NCI-H146 (cell line): ENCODE results near the gene A3GALT2.

Experiments used
- DNase-seq: peaks from one replicate; lab custom pipeline; 2025; lab: John Stamatoyannopoulos, UW

The A3GALT2 gene

DNA sequence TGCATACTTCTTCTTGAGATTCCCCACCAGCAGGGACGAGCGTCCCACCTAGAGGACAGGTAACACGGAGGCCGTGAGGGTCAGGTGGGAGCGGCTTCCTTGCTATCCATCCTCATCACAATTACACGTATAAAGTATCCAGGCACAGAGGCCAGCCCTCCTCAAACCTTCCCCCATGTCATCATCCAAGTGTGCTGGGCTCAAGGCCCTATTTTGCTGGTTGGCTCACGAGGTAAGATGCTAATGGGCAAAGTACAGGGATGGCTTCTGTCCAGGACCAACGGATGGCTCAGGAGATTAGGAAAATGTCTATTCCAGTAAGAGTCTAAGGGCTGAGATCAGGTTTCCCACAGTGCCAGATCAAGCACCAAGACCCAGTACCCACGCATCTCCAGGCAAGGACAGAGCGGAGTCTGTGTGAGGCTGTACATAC is 11.5 kb upstream of the A3GALT2 start:
- DNase-seq, result no peak

GRCh38 chr1:33331444-33332356 is 10.8 kb upstream of the A3GALT2 start:
- DNase-seq, result no peak

DNA sequence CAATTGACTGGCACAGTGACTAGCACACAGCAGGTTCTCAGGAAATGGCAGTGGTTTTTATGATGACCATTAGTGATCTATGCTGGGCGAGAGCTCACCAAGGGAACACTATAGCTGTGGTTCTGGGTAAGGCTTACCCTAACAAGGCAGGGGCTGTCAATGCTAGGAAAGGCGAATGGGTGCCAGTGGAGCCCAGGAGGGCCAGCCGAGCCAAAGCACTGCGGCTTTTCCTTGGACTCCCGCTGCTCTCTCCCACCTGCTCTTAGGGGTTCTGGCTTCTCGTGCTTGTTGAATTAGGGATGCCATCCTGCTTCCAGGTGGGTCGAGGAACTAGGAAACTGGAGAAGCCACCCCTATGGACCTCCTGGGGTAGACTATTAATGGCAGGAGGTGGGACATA is 10.0 kb upstream of the A3GALT2 start:
- no peak for DNase-seq

- no peak for DNase-seq
Observed at GRCh38 chr1:33330361-33330890, 9.5 kb upstream of the A3GALT2 start.

- DNase-seq, result no peak
Observed at GRCh38 chr1:33329600-33330305, 8.9 kb upstream of the A3GALT2 start.

DNA sequence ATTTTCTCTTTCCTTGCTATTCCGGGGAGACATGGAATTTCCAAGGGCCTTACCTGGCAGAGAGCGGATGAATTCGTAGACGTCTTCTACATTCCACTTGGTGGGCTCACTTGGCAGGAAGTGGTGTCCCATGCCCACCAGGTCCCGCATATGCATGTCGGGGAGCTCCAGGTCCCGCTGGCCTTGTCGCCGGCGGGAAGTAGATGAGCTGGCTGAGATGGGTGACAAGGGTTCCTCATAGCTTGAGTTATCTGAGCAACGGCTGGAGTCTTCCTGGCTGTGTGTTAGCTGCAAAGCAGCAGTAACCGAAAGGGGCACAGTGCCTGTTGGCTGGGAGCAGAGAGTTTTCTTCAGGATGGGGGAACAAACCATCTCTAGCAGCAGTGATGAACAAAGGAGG is 7.9 kb upstream of the A3GALT2 start:
- no peak for DNase-seq

DNA sequence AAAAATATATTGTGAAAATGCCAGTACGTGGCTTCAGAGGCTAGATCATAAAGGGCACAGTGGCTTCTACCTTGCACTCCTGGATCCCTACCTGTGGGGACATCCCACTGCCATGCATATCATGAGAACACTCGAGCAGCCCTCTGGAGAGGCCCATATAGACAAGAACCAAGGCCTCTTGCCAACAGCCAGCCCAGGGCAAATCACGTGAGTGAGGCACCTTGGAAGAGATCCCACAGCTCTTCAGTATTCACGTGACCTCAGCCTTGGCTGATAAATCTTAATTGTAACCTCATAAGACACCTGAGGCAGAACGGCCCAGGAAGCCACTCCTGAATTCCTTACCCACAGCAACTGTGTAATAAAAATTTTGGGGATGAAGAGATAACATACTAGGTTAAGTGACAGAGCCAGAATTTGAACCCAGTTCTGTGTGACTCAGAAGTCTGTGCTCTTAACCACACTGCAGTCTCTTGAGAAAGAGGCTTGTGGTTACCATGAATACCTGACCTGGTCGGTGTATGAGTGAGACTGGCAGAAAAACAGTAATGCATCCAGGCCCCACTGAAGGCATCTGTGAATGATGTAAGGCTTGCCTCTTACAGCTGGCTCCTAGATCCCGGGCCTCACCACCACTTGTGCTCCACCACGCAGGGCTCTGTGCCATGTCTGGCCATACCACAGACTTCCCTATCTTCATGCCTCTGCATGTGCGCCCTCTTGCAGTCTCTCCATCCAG is 6.9 kb upstream of the A3GALT2 start:
- DNase-seq, result no peak

DNA sequence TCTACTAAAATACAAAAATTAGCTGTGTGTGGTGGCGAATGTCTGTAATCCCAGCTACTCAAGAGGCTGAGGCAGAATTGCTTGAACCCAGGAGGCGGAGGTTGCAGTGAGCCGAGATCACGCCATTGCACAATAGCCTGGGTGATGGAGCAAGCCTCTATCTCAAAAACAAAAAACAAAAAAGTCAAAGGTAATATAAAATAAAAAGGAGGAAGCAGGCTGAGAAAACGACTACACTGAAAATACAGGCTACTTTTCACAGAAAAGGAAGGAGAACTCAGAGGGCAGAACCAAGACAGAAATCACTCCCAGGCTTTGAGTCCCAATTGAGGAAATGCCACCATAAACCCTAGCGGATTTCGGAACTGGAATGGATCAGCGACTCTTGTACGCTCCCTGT is 5.9 kb upstream of the A3GALT2 start:
- DNase-seq, result no peak

DNA sequence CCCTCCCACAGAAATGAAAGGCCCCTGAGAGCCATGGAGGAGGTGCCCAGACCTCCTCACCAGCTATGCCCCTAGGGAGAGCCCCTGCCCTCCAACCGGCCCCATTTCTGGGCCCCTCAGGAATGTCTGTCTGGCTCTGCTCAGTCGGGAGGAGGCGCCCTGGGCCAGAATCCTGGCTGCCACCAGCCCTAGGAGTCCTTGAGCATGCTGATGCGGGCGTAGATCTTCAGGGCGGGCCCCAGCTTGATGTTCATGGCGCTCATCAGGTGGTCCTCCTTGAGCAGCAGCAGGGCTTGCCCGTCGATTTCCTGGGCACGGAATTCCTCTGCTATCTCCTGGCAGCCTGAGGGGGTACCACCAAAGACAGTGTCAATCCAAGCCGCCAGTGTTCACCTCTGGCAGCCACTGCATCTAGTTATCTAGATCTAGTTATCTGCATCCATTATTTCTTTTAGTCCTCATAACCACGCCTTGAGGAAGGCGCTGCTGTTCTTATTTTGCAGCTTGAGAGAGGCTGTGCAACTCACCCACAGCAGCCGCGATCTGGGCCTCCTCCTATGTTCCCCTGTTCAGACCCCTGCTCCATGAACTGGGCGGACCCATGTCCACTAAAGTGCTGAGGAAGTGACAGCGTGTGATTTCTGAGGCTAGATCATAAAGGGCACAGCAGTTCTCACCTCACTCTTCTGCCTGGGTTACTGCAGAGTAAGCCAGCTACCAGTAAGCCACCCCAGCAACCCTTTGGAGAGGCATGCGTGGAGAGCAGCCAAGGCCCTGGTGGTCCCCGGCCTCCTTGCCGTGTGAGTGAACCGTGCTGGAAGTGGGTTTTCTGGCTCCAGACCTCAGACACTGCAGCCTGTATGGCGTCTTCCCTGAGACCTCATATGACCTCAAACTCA is 4.0 kb upstream of the A3GALT2 start:
- no peak for DNase-seq

GRCh38 chr1:33323663-33324477 is 3.0 kb upstream of the A3GALT2 start:
- DNase-seq, result no peak

DNA sequence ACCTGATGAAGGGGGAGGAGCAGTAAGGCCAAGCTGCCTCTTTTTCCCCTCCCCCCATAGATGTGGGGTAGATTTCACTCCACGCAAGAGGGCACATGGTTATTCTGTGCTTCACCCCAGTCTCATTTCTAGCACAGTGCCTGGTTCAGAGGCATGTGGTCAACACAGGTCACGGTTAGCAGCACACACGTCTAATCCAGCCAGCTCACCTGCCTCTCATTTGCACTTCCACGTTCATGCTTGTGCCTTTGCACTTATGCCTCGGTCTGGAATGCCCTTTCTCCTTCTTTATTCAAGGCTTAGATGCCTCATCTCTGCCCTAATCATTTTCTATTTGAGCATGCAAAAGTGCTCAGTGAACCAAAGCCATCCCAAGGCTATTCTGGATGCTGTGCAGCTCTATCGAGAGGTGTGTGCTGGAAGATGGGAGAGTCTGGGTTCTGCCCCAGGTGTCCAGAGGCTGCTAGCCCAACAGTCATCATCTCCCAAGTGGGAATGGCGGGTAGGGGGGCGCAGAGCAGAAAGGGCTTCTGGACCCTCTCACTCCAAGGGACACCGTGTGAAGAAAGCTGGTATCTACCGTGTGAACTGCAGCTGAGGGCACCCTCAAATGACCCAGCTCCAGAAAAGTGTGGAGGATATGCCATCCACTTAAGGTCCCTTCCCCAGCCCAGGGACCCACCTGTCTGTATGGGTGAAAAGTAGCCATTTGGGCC is 2.1 kb upstream of the A3GALT2 start:
- no peak for DNase-seq

GRCh38 chr1:33322109-33322508 is 1.2 kb upstream of the A3GALT2 start:
- DNase-seq, result no peak

DNA sequence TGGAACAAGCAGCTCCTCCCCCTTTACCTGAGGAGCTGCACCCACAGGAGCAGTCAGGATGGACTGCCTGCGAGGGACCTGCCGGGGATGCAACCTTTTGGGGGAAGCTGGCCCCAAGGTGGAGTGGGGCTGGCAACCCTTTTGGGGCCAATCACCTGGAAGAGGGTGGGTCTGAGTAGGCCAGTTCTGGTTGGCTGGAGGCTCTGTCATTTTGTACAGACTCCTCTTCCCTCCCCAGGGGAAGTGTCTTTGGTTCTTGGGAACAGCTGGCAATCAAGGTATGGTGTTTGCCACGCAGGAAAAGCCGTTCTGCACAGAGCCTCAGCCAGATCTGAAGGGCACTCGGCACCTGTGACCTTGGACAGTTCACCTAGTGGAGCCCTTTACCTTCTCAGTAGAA is 280 bp upstream of the A3GALT2 start:
- no peak for DNase-seq

- DNase-seq, result no peak
Observed at GRCh38 chr1:33319949-33320618, 814 bp downstream of the A3GALT2 start.

GRCh38 chr1:33319186-33319948 is 1.5 kb downstream of the A3GALT2 start:
- DNase-seq, result no peak

DNA sequence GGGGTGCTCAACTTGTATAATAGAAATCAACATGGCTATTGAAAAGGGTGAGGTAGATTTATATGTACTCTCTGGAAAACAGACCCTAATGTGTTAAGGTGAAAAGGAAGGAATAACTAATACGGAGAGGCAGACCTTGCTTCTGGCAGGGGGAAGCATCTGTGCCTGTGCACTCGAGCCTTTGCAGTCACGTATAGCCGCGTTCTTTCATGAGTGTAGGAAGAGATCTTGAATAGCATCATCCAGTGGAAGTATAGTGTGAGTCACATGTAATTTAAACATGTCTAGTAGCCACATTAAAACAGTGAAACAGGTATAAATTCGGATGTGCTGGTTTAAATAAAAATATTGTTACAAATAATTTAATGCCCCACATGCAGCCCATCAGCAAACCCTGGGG is 3.0 kb downstream of the A3GALT2 start:
- DNase-seq, result no peak

- DNase-seq, result no peak
Observed at GRCh38 chr1:33317354-33317753, 3.5 kb downstream of the A3GALT2 start.

GRCh38 chr1:33316601-33317000 is 4.3 kb downstream of the A3GALT2 start:
- DNase-seq, result no peak
